Raji (cell line): ENCODE data around the gene FOXF2.

Experiments used
- POLR2A ChIP-seq: IDR thresholded peaks from 2 replicates; pipeline ENCODE4 v1.6.1; 2011; ENCODE audit warnings: low read depth, low read length, control low read depth; ENCODE audit not compliant: insufficient read depth

FOXF2 gene

GRCh38 chr6:1372690-1373089 is 16.7 kb upstream of the FOXF2 start:
- TF ChIP-seq POLR2A, result no peak

- no peak for TF ChIP-seq POLR2A
These were observed 12.7 kb upstream of the FOXF2 start for GRCh38 chr6:1376653-1377052.

GRCh38 chr6:1377526-1377925 is 11.8 kb upstream of the FOXF2 start:
- TF ChIP-seq POLR2A, result no peak

GRCh38 chr6:1378065-1379016 is 11.0 kb upstream of the FOXF2 start:
- no peak for TF ChIP-seq POLR2A

- TF ChIP-seq POLR2A, result no peak
These were observed 10.2 kb upstream of the FOXF2 start for GRCh38 chr6:1379017-1379787.

GRCh38 chr6:1379788-1380147 is 9.6 kb upstream of the FOXF2 start:
- no peak for TF ChIP-seq POLR2A

GRCh38 chr6:1380625-1381427 is 8.6 kb upstream of the FOXF2 start:
- no peak for TF ChIP-seq POLR2A

GRCh38 chr6:1381481-1382330 is 7.7 kb upstream of the FOXF2 start:
- no peak for TF ChIP-seq POLR2A

GRCh38 chr6:1382331-1382882 is 7.0 kb upstream of the FOXF2 start:
- TF ChIP-seq POLR2A, result no peak

GRCh38 chr6:1382883-1383728 is 6.3 kb upstream of the FOXF2 start:
- TF ChIP-seq POLR2A, result no peak

GRCh38 chr6:1383729-1384548 is 5.4 kb upstream of the FOXF2 start:
- TF ChIP-seq POLR2A, result no peak

GRCh38 chr6:1384549-1385128 is 4.7 kb upstream of the FOXF2 start:
- TF ChIP-seq POLR2A, result no peak
